GM12801 (cell line): ENCODE data around the gene HERC5.

Experiments used
- TF ChIP-seq, protein P1 (sequence below): IDR thresholded peaks from one replicate; pipeline ENCODE4 v1.5.1; 2011; ENCODE audit warnings: control low read depth; ENCODE audit not compliant: insufficient read length; ENCODE audit errors: extremely low read depth

HERC5 gene

DNA sequence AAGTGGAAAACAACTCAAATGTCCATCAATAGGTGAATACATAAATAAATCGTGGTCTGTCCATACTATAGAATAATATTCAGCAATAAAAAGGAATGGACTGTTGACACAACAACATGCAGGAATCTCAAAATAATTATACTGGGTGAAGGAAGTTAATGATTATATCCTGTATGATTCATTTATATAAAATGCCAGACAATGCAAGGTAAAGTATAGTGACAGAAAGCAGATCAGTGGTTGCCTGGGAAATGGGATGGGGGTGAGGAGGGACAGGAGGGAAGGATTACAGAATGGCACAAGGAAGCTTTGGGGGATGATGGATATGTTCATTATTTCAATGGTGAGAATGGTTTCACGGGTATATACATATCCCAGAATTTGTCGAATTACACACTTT is 54.3 kb downstream of the HERC5 start:
- TF ChIP-seq, protein P1, sequence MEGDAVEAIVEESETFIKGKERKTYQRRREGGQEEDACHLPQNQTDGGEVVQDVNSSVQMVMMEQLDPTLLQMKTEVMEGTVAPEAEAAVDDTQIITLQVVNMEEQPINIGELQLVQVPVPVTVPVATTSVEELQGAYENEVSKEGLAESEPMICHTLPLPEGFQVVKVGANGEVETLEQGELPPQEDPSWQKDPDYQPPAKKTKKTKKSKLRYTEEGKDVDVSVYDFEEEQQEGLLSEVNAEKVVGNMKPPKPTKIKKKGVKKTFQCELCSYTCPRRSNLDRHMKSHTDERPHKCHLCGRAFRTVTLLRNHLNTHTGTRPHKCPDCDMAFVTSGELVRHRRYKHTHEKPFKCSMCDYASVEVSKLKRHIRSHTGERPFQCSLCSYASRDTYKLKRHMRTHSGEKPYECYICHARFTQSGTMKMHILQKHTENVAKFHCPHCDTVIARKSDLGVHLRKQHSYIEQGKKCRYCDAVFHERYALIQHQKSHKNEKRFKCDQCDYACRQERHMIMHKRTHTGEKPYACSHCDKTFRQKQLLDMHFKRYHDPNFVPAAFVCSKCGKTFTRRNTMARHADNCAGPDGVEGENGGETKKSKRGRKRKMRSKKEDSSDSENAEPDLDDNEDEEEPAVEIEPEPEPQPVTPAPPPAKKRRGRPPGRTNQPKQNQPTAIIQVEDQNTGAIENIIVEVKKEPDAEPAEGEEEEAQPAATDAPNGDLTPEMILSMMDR: no peak

DNA sequence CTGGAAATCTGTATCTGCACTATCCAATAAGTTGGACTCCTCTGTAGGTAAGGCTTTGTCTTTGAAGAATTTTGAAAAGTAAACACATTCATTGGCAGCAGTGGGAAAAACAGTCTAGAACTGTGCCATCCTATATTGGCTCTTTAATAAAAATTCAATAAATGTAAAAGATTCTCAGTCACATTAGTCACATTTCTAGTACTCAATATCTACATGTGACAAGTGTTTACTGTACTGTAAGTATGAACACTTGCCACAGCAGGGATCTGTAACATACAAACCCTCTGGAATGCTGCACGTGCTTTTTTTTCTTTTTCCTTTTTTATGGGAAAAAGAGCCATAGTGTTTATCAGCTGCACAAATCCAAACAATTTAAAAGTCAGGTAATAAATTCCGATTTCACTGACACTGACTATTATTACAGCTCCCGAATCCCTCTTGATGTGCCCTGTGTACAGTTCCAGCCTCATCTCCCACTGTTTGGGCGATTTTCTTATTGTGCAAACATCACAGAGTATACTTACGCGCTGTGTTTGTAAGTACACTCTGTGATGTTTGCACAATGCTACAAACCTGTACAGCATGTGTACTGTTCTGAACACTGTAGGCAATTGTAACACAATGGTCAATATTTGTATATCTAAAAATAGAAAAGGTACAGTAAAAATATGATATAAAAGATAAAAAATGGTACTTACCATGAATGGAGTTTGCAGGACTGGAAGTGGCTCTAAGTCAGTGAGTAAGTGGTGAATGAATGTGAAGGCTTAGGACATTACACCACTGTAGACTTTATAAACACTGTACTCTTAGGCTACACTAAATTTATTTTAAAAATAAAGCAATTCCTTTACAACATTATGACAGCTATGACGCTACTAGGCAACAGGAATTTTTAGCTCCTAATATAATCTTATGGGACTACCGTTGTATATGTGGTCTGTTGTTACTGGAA is 57.9 kb downstream of the HERC5 start:
- TF ChIP-seq, protein P1: no peak

DNA sequence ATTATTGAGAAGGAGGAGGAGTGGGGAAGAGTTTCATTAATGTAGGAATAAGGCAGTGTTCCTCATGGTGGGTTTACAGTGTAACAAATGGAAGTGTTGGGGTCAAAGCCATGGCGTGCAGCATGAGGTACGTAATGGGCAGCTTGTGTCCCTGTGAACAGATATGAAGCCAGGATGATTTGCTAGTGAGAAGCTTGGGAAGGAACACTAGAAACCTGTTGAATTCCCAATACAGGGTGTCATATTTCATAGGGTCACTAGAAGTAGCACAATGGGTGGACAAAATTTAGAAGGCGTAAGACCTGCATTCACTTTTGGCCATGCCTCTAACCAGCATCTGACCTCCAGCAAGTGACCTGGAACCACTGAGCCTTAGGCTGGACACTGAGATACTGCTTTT is 59.8 kb downstream of the HERC5 start:
- TF ChIP-seq, protein P1: no peak

DNA sequence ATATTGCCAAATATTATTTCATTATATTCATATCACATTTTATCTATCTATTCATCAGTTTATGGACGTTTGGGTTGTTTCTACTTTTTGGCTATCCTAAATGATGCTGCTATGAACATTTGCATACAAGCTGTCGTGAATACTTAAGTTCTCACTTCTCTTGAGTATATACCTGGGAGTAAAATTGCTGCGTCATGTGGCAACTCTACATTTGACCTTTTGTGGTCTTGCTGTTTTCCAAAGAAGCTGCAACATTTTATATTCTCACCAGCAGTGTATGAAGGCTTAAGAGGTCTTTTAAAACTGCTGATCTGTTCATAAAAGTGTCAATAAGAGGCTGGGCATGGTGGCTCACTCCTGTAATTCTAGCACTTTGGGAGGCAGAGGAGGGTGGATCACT is 60.9 kb downstream of the HERC5 start:
- TF ChIP-seq, protein P1: no peak

DNA sequence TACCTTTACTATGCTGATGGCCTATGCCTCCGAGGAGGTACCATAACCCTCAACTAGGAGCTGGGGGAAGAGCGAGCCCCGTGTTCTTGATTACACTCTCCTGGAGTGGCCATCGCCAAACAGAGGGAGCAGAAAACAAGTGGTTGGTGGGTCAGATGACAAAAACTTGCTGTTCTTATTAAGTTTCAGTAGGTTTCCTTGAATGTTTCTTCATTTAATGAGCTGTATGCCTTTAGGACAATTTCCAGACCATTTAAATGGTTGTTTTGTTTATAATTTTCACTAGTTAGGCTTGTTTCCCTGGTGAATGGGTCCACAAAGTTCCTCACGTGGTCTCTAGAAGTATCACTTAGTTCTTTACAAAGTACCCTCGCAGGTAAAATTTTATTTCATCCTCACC is 62.0 kb downstream of the HERC5 start:
- TF ChIP-seq, protein P1: no peak

DNA sequence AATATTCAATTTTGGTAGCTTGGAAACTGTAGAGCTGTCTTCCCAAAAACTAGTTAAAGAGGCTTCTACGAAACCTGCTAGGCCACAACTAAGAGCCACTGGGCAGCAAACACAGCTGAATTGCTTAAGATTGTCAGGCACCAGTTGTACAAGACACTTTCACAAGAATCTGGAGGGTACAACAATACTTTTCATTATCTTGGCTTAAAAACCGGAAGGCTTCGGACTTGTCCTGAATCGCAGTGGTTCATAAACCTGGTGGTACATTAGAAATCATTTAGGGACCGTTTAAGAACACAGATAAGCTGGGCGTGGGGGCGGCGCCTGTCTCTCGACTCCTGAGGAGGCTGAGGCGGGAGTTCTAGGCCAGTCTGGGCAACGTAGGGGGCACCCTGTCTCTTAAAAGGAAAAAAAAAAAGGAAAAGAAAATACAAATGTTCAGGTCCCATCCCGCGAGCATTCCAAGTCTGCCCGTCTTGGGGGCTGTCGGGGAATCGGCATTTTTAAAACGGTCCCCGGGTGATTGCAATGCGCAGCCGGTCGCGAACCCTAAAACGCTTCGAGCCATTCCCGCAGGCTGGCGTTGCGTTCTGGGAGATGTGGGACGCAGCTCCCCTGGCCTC is 65.9 kb downstream of the HERC5 start:
- TF ChIP-seq, protein P1: no peak

DNA sequence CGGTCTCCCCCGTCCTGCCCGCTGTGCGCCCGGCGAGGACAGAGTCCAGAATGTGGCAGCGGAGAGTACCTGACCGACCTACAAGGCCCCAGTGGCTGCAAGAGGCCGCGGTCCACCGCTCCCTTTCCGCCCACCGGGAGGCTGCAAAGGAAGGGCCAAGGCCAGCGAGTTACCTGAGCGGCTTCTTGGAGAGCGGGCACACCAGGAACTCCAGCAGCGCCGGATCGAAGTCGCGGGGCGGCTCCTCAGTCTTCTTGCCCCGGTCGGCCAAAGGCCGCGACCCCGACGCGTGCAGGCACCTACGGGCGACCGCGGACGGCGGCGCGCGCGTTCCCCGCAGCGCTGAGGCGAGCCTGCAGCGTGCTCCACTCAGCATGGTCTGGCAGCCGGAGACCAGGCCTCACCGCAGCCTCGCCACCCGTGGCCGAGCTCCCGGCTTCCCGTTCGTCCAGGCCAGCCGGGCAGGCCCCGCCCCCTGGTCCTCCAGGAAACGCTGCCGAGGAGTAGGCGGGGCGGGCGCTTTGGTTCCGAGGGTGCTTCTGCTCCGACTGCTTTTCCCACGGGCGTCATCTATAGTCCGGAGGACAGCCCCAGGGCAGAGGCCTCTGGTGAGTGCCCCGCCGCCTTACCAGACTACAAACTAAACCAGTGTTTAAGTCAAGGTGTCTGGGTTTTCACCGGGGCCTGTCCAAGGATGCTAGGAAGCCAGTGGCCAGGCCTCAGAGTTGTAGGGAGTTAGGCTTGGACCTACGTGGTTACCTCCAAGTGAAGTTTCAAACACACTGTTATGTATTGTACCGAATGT is 66.6 kb downstream of the HERC5 start, which contains the start of gene PYURF:
Gene PYURF (minus strand): TSS at position 452 of the 805 bp plus-strand sequence. CDS start 76 bp downstream, at position 376.
- TF ChIP-seq, protein P1: no peak
